ENCODE data around the gene SLC1A2.
A peak's percentile ranks its signal among the peaks of the same experiment; 100 is the strongest.

SLC1A2 gene

GRCh38 chr11:35235157-35235468 lies 184.2 kb downstream of the SLC1A2 start:
- no peaks in the 10 kb centered on the region for H3K27me3 ChIP-seq
- no peaks in the 10 kb centered on the region for H3K9me3 ChIP-seq
- H3K27ac ChIP-seq: no peak overlapping the region
- no peak for DNase-seq
- H3K36me3 ChIP-seq: peaks cover 12 to 16% (median 15%) of the 10 kb centered on the region in 3 donors
- TF ChIP-seq CTCF (IDR thresholded peaks at IDR 0.05): no peak
- H3K4me1 ChIP-seq: peaks cover 0 to 10% (median 3%) of the 10 kb centered on the region in 4 donors
- no peak overlapping the region for H3K4me3 ChIP-seq
- intact Hi-C loops (cut with DNase I; ENCODE audit: low total_unique reads): no loop called here

- TF ChIP-seq CTCF (IDR thresholded peaks at IDR 0.05): no peak
- peaks cover 17 to 21% (median 20%) of the 10 kb centered on the region in 3 donors for H3K36me3 ChIP-seq
- H3K4me3 ChIP-seq: no peak overlapping the region
- H3K27me3 ChIP-seq: no peaks in the 10 kb centered on the region
- no peak overlapping the region for H3K27ac ChIP-seq
- intact Hi-C loops (cut with DNase I; ENCODE audit: low total_unique reads): no loop called here
- H3K4me1 ChIP-seq: peaks cover 0 to 10% (median 3%) of the 10 kb centered on the region in 4 donors
- no peaks in the 10 kb centered on the region for H3K9me3 ChIP-seq
- DNase-seq: no peak
These were observed 184.8 kb downstream of the SLC1A2 start for GRCh38 chr11:35234460-35235156.

- intact Hi-C loops (cut with DNase I; ENCODE audit: low total_unique reads): no loop called here
- no peaks in the 10 kb centered on the region for H3K27me3 ChIP-seq
- no peak overlapping the region for H3K27ac ChIP-seq
- no peak overlapping the region for H3K4me3 ChIP-seq
- peaks cover 0 to 10% (median 3%) of the 10 kb centered on the region in 4 donors for H3K4me1 ChIP-seq
- no peaks in the 10 kb centered on the region for H3K9me3 ChIP-seq
- TF ChIP-seq CTCF (IDR thresholded peaks at IDR 0.05): no peak
- peaks cover 25 to 32% (median 31%) of the 10 kb centered on the region in 3 donors for H3K36me3 ChIP-seq
- no peak for DNase-seq
These were observed 185.8 kb downstream of the SLC1A2 start for GRCh38 chr11:35233518-35233917.

GRCh38 chr11:35232891-35233330 lies 186.4 kb downstream of the SLC1A2 start:
- H3K4me3 ChIP-seq: no peak overlapping the region
- DNase-seq: no peak
- H3K27me3 ChIP-seq: no peaks in the 10 kb centered on the region
- no peak for TF ChIP-seq CTCF (IDR thresholded peaks at IDR 0.05)
- H3K9me3 ChIP-seq: no peaks in the 10 kb centered on the region
- H3K4me1 ChIP-seq: peaks cover 0 to 10% (median 3%) of the 10 kb centered on the region in 4 donors
- H3K27ac ChIP-seq: peak overlapping the region in 1 of 2 donors; percentile 7
- intact Hi-C loops (cut with DNase I; ENCODE audit: low total_unique reads): no loop called here
- peaks cover 25 to 34% (median 33%) of the 10 kb centered on the region in 3 donors for H3K36me3 ChIP-seq

GRCh38 chr11:35231076-35231860 lies 188.1 kb downstream of the SLC1A2 start:
- DNase-seq: no peak
- Histone ChIP-seq H3K4me1 (peaks cover 0 to 10% (median 3%) of the 10 kb centered on the region in 4 donors), H3K9me3 (no peaks in the 10 kb centered on the region), H3K27ac (no peak overlapping the region), H3K27me3 (no peaks in the 10 kb centered on the region), H3K4me3 (no peak overlapping the region), H3K36me3 (peaks cover 25 to 45% (median 44%) of the 10 kb centered on the region in 3 donors)
- TF ChIP-seq CTCF (IDR thresholded peaks at IDR 0.05): no peak
- intact Hi-C loops (cut with DNase I; ENCODE audit: low total_unique reads): no loop called here

All from tibial artery (tissue), 4 donors.